IMR-90 (cell line): Measurements from ENCODE around the gene SIGLEC11.

Source experiments
- CEBPB ChIP-seq: IDR thresholded peaks from 2 replicates; pipeline ENCODE4 v1.6.1; 2012; ENCODE audit warnings: low read depth, low read length, improper control_type of control experiment
- CTCF ChIP-seq: conservative IDR thresholded peaks from 2 replicates; pipeline ENCODE4 v1.5.1; 2012; ENCODE audit warnings: mild to moderate bottlenecking, low read depth, low read length, improper control_type of control experiment
- FOS ChIP-seq: fragments of 150-350 bp; IDR thresholded peaks from 2 replicates; pipeline ENCODE4 v1.6.1; 2016; ENCODE audit warnings: low read depth, low read length
- MAFK ChIP-seq: IDR thresholded peaks from 2 replicates; pipeline ENCODE4 v1.6.1; 2012; ENCODE audit warnings: low read depth, low read length, improper control_type of control experiment
- MXI1 ChIP-seq: IDR thresholded peaks from 2 replicates; pipeline ENCODE4 v1.6.1; 2012; ENCODE audit warnings: low read depth, mild to moderate bottlenecking, low read length, moderate library complexity, borderline replicate concordance
- POLR2A ChIP-seq: IDR thresholded peaks from 2 replicates; pipeline ENCODE4 v1.6.1; 2012; ENCODE audit warnings: mild to moderate bottlenecking, low read depth, low read length
- RCOR1 ChIP-seq: IDR thresholded peaks from 2 replicates; pipeline ENCODE4 v1.6.1; 2012; ENCODE audit warnings: mild to moderate bottlenecking, low read length, improper control_type of control experiment; ENCODE audit not compliant: insufficient replicate concordance
- RFX5 ChIP-seq: IDR thresholded peaks from 2 replicates; pipeline ENCODE4 v1.8.0; 2012; ENCODE audit warnings: low read depth, mild to moderate bottlenecking, low read length, moderate library complexity
- SMC3 ChIP-seq: fragments of 150-350 bp; IDR thresholded peaks from 2 replicates; pipeline ENCODE4 v1.6.1; 2016; ENCODE audit warnings: low read depth, mild to moderate bottlenecking, antibody characterized with exemption, low read length, moderate library complexity
- USF2 ChIP-seq: fragments of 150-350 bp; IDR thresholded peaks from 2 replicates; pipeline ENCODE4 v1.6.1; 2017; ENCODE audit warnings: mild to moderate bottlenecking, antibody characterized with exemption, low read length, low read depth

- TF ChIP-seq CTCF, result no peak
- TF ChIP-seq SMC3, result no peak
- no peak for TF ChIP-seq MAFK
- TF ChIP-seq POLR2A, result no peak
- TF ChIP-seq RFX5, result no peak
- no peak for TF ChIP-seq USF2
- no peak for TF ChIP-seq FOS
- TF ChIP-seq CEBPB, result no peak
- no peak for TF ChIP-seq RCOR1
- TF ChIP-seq MXI1, result no peak
These were observed 45.7 kb downstream of the SIGLEC11 start for GRCh38 chr19:49915271-49915670.
